ENCODE measurements around the gene IL32. TPM values are rescaled to one million over a fixed set of nuclear protein-coding genes. Genes with fewer than 3 reads are reported as not detected.
A peak's percentile ranks its signal among the peaks of the same experiment; 100 is the strongest.

The IL32 gene
- total RNA-seq, 1 donor from 2014 or later: 1.1 TPM

DNA sequence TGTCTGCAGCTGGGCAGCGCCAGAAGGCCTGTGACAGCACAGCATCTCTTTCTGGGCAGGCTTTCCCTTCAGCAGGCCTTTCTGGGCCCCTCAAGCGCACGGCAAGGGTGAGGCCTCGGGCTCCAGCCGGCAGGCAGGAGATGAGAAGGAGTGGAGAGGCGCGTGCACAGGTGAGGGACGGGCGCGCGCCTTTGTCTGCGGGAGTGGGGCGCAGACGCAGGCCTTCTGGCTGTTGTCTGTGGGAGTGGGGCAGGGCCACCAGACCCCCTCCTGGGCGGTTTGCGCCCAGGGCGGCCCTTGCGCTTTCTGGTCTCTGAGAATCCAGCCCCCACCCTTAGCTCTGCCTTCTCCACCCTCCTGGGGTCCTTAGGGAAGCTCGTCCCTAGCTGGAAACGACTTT lies 53.4 kb downstream of the IL32 start:
- DNase-seq: no peak

Small RNAs within 50 kb of the gene (small RNA-seq; reads per million reads assigned to genes)
- gene RNU1-22P: 0.38 reads per million, percentile 32 among the genes with 10 or more reads in this experiment

Other genes starting within 250 kb of the IL32 start
- not detected for gene PRSS21, start 248.4 kb upstream of the IL32 start, total RNA-seq
- 0.47 TPM for gene ZG16B, start 235.3 kb upstream of the IL32 start, total RNA-seq
- gene PRSS22, start 207.5 kb upstream of the IL32 start, total RNA-seq: not detected
- gene FLYWCH2, start 182.4 kb upstream of the IL32 start, total RNA-seq: 43.8 TPM
- 20.7 TPM for gene FLYWCH1, start 153.7 kb upstream of the IL32 start, total RNA-seq
- not detected for gene KREMEN2, start 101.4 kb upstream of the IL32 start, total RNA-seq
- gene PAQR4, start 96.3 kb upstream of the IL32 start, total RNA-seq: 19.7 TPM
- 3.0 TPM for gene PKMYT1, start 85.2 kb upstream of the IL32 start, total RNA-seq
- not detected for gene CLDN9, start 52.7 kb upstream of the IL32 start, total RNA-seq
- not detected for gene CLDN6, start 47.5 kb upstream of the IL32 start, total RNA-seq
- 2.0 TPM for gene TNFRSF12A, start 45.3 kb upstream of the IL32 start, total RNA-seq
- gene HCFC1R1, start 41.7 kb upstream of the IL32 start, total RNA-seq: 15.1 TPM
- gene THOC6, start 41.6 kb upstream of the IL32 start, total RNA-seq: 5.8 TPM
- not detected for gene BICDL2, start 28.7 kb upstream of the IL32 start, total RNA-seq
- 0.62 TPM for gene MMP25, start 19.1 kb upstream of the IL32 start, total RNA-seq
- not detected for gene ZSCAN10, start 33.7 kb downstream of the IL32 start, total RNA-seq
- 18.9 TPM for gene ZNF205, start 46.9 kb downstream of the IL32 start, total RNA-seq
- gene ZNF213, start 69.4 kb downstream of the IL32 start, total RNA-seq: 8.3 TPM
- gene OR1F1, start 122.6 kb downstream of the IL32 start, total RNA-seq: 0.78 TPM
- gene ZNF200, start 169.5 kb downstream of the IL32 start, total RNA-seq: 17.9 TPM
- gene MEFV, start 191.0 kb downstream of the IL32 start, total RNA-seq: 0.47 TPM
- gene ZNF263, start 217.9 kb downstream of the IL32 start, total RNA-seq: 55.4 TPM
- 26.4 TPM for gene TIGD7, start 239.8 kb downstream of the IL32 start, total RNA-seq
- gene ZNF75A, start 239.9 kb downstream of the IL32 start, total RNA-seq: 35.4 TPM